Stimulated activated CD8-positive, alpha-beta memory T cell treated with anti-CD3 and anti-CD28 coated beads, Interleukin-15, amount 100 ng/mL, for 48 hours (primary cell): ENCODE measurements around the gene HOATZ.

ENCODE experiments used
- DNase-seq, 2 donors: peaks; one replicate each; pipeline ENCODE4 v3.0.0-alpha.2; 2020; ENCODE audit warnings: low read depth in 2 of 2

The HOATZ gene

GRCh38 chr11:111581341-111581740, 66.8 kb downstream of the HOATZ start:
- no peak for DNase-seq

- DNase-seq, result no peak
Observed at GRCh38 chr11:111582163-111582562, 67.6 kb downstream of the HOATZ start.

DNA sequence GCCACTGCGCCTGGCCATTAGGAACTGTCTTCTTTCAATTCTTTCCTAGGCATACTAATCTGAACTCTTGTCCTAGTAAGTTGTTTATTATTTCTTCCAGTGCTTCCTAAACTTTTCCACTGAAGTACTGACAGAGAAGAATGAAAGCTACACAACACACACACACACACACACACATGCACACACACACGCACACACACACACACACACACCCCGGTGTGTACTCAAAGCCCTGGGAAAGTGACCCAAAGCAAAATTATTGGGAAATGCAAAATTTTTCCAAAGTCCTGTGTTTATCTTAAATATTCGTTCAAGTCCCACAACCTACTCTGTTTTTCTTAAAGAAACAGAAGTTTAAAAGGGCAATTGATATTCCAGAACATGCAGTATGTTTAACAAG, 68.3 kb downstream of the HOATZ start:
- no peak for DNase-seq

DNA sequence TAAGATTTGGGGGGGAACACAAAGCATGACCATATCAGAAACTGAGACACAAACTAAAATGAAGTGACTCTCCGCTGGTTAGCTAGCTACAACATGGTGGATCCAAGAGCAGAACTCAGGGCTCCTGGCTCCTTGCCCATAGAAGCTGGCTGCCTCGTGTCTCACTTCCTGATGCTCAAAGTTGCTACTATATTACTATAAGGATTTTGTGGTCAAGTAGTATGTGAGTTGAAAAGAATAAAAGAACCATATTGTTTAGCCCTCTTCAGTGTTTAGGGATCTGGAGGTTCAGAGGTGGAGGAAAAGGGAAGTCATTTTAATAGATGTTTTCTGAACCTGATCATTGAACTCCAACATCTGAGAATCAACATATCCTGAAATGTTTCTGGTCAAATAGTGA, 70.8 kb downstream of the HOATZ start:
- DNase-seq, result no peak

DNA sequence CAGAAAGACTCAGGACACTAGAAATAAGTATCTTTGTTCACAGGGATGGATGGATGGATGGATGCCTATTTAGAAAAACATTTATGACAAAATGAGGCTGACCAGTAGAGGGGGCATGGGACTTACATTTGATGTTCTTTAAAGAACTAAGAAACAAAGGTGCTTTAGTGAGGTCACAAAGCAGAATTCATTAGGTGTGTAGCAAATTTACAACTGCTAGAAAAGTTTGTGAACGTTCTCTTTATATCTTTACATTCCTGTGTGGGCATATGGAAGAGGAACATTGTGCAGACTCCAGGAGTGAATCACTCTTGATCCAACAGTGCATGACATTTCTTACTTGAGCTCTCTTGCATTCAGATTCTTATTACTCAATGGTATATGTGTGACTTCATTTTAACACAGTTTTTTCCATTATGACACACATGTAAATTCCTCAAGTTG, 71.8 kb downstream of the HOATZ start:
- DNase-seq, result no peak
